SK-N-SH (cell line): Measurements from ENCODE around the gene EIF5A.

Experiments
- CHD2 ChIP-seq: fragments of 150-350 bp; IDR thresholded peaks from 2 replicates; pipeline ENCODE4 v1.6.1; 2018; ENCODE audit warnings: low read length; ENCODE audit not compliant: partially characterized antibody
- EP300 ChIP-seq, 2 experiments: IDR thresholded peaks; 2 replicates each; pipeline versions ENCODE4 v1.4.0 to v1.6.1; 2012; ENCODE audit warnings: borderline replicate concordance in 1 of 2, low read depth in 1 of 2, low read length in 1 of 2
- FOXJ3 ChIP-seq: sonication (generic); formaldehyde crosslinking; IDR thresholded peaks from 2 replicates; pipeline ENCODE4 v1.5.1; 2020; ENCODE audit warnings: mild to moderate bottlenecking, missing genetic modification reagents
- JUND ChIP-seq: IDR thresholded peaks from 2 replicates; pipeline ENCODE4 v1.4.0; 2012
- NFIC ChIP-seq: IDR thresholded peaks from 2 replicates; pipeline ENCODE4 v1.4.0; 2012; ENCODE audit warnings: borderline replicate concordance
- NRF1 ChIP-seq: IDR thresholded peaks from 2 replicates; pipeline ENCODE4 v1.6.1; 2012; ENCODE audit warnings: low read depth, mild to moderate bottlenecking, low read length
- POLR2AphosphoS5 ChIP-seq: IDR thresholded peaks from 2 replicates; pipeline ENCODE4 v1.6.1; 2012; ENCODE audit warnings: low read depth, low read length
- RAD21 ChIP-seq: IDR thresholded peaks from 2 replicates; pipeline ENCODE4 v1.6.1; 2012; ENCODE audit warnings: mild to moderate bottlenecking, low read length
- SMC3 ChIP-seq: IDR thresholded peaks from 2 replicates; pipeline ENCODE4 v1.6.1; 2012; ENCODE audit warnings: low read depth, low read length, improper control_type of control experiment
- TF ChIP-seq, protein P1 (sequence below): fragments of 200-600 bp; sonication (generic); IDR thresholded peaks from 2 replicates; pipeline ENCODE4 v1.6.1; 2017; ENCODE audit warnings: antibody characterized with exemption, mild to moderate bottlenecking, moderate library complexity
- TF ChIP-seq, protein P2 (sequence below): fragments of 150-350 bp; IDR thresholded peaks from 2 replicates; pipeline ENCODE4 v1.6.1; 2017; ENCODE audit warnings: antibody characterized with exemption, low read length, low read depth, borderline replicate concordance

DNA sequence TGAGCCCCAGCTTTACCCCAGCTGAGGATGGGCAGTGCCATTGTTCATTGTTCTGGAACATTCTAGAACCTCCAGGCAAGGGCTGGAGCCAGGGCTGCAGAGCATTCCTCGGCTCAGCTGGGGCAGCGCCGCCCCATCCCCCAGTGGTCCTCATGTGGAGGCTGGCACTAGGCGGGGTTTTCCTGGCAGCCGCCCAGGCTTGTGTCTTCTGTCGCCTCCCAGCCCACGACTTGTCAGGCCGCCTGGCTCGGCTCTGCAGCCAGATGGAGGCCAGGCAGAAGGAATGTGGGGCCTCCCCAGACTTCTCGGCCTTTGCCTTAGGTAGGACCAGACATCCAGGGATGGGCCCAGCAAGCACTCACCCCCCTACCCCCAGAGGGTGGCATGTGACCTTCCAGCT lies 47.6 kb downstream of the EIF5A start, which contains the start of gene TMEM95:
- peak in 1 of 2 experiments; percentile 88; a peak in 2 of 4 replicates for TF ChIP-seq EP300 (IDR thresholded peaks at IDR 0.05; ENCODE audit: borderline replicate concordance in 1 of 2, low read depth in 1 of 2, low read length in 1 of 2)
- TF ChIP-seq NFIC: peak; percentile 25; the same call in 1 of the 2 replicates
- TF ChIP-seq CHD2: peak; percentile 66
- TF ChIP-seq, protein P1, sequence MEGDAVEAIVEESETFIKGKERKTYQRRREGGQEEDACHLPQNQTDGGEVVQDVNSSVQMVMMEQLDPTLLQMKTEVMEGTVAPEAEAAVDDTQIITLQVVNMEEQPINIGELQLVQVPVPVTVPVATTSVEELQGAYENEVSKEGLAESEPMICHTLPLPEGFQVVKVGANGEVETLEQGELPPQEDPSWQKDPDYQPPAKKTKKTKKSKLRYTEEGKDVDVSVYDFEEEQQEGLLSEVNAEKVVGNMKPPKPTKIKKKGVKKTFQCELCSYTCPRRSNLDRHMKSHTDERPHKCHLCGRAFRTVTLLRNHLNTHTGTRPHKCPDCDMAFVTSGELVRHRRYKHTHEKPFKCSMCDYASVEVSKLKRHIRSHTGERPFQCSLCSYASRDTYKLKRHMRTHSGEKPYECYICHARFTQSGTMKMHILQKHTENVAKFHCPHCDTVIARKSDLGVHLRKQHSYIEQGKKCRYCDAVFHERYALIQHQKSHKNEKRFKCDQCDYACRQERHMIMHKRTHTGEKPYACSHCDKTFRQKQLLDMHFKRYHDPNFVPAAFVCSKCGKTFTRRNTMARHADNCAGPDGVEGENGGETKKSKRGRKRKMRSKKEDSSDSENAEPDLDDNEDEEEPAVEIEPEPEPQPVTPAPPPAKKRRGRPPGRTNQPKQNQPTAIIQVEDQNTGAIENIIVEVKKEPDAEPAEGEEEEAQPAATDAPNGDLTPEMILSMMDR: no peak
- TF ChIP-seq JUND: no peak
- TF ChIP-seq, protein P2, sequence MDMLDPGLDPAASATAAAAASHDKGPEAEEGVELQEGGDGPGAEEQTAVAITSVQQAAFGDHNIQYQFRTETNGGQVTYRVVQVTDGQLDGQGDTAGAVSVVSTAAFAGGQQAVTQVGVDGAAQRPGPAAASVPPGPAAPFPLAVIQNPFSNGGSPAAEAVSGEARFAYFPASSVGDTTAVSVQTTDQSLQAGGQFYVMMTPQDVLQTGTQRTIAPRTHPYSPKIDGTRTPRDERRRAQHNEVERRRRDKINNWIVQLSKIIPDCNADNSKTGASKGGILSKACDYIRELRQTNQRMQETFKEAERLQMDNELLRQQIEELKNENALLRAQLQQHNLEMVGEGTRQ: no peak
- TF ChIP-seq NRF1: no peak
- TF ChIP-seq RAD21: no peak
- no peak for TF ChIP-seq SMC3
- TF ChIP-seq POLR2AphosphoS5: 0 out of 2 replicates have a peak, but pooled peaks have one; percentile 15
- TF ChIP-seq FOXJ3 (CRISPR knock-in tag): no peak
